ENCODE data around the gene GPC6.

- TF ChIP-seq, protein P1, sequence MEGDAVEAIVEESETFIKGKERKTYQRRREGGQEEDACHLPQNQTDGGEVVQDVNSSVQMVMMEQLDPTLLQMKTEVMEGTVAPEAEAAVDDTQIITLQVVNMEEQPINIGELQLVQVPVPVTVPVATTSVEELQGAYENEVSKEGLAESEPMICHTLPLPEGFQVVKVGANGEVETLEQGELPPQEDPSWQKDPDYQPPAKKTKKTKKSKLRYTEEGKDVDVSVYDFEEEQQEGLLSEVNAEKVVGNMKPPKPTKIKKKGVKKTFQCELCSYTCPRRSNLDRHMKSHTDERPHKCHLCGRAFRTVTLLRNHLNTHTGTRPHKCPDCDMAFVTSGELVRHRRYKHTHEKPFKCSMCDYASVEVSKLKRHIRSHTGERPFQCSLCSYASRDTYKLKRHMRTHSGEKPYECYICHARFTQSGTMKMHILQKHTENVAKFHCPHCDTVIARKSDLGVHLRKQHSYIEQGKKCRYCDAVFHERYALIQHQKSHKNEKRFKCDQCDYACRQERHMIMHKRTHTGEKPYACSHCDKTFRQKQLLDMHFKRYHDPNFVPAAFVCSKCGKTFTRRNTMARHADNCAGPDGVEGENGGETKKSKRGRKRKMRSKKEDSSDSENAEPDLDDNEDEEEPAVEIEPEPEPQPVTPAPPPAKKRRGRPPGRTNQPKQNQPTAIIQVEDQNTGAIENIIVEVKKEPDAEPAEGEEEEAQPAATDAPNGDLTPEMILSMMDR (IDR thresholded peaks at IDR 0.05): no peak
- TF ChIP-seq POLR2A (IDR thresholded peaks at IDR 0.05): no peak
Measured at GRCh38 chr13:94454906-94455305, 1228.3 kb downstream of the GPC6 start.
